NCI-H82 treated with DMSO at 0.1 percent for 48 hours (cell line): Measurements from ENCODE around the gene SIMC1.
A peak's percentile ranks its signal among the peaks of the same experiment; 100 is the strongest.

Experiments used
- DNase-seq: peaks from one replicate; lab custom pipeline; 2025; ENCODE audit not compliant: unreplicated experiment; lab: John Stamatoyannopoulos, UW

The SIMC1 gene

GRCh38 chr5:176387384-176387925, 149.2 kb downstream of the SIMC1 start:
- no peak for DNase-seq

DNA sequence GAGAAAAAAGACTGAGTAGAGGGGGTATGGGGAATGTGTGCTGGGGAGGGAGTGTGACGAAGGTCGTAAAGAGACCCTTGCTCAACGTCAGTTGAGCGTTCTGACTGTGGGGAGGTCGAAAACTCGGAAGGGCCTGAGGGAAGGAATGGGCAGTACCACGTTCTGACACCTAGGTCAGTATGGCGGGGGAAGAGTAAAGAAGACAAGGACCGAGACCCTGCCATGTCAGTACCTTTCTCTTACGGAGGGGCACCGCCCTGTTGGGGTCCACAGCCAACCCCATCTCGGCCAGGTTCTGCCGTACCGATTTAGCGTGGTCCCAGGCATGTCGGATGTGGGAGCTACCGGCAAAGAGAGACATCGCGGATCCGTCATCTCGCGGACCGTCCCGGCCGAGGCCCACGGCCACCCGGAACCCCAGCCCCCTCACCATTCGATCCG, 149.8 kb downstream of the SIMC1 start:
- DNase-seq: no peak

GRCh38 chr5:176388444-176389134, 150.4 kb downstream of the SIMC1 start, which contains the start of the genes HIGD2A and NOP16:
Gene HIGD2A (plus strand): TSS chr5:176388751. CDS start chr5:176388820, 69 bp downstream.
Gene NOP16 (minus strand): TSS chr5:176388598. CDS start chr5:176388539, 59 bp downstream.
- DNase-seq: peak; percentile 94

GRCh38 chr5:176389135-176390123, 151.2 kb downstream of the SIMC1 start:
- DNase-seq: no peak

- DNase-seq: no peak
These were observed 153.3 kb downstream of the SIMC1 start for GRCh38 chr5:176391479-176391878.

GRCh38 chr5:176391999-176392398, 153.8 kb downstream of the SIMC1 start:
- DNase-seq: no peak

GRCh38 chr5:176392526-176392925, 154.3 kb downstream of the SIMC1 start:
- DNase-seq: no peak

- no peak for DNase-seq
These were observed 155.9 kb downstream of the SIMC1 start for GRCh38 chr5:176394096-176394495.

- DNase-seq: no peak
These were observed 156.9 kb downstream of the SIMC1 start for GRCh38 chr5:176394881-176395675.
